DOHH2 (cell line): ENCODE data around the gene DLG5.

Experiments
- H3F3A ChIP-seq: fragments of 200-600 bp; sonication (generic), shearing (Covaris generic); 2 replicates; pipeline ENCODE4 v1.6.0; 2016; ENCODE audit warnings: antibody characterized with exemption, mild to moderate bottlenecking; ENCODE audit not compliant: control insufficient read depth, insufficient read depth
- H3K27ac ChIP-seq: fragments of 200-600 bp; sonication (generic); 2 replicates; pipeline ENCODE4 v1.5.1; 2014; ENCODE audit warnings: low read depth, mild to moderate bottlenecking, low read length, moderate library complexity
- H3K27me3 ChIP-seq: fragments of 200-600 bp; sonication (generic); 2 replicates; pipeline ENCODE4 v1.6.1; 2014; ENCODE audit warnings: mild to moderate bottlenecking, low read length, mixed read lengths; ENCODE audit not compliant: control insufficient read depth
- H3K36me3 ChIP-seq: fragments of 200-600 bp; sonication (generic); 2 replicates; pipeline ENCODE4 v1.6.1; 2014; ENCODE audit warnings: mild to moderate bottlenecking, low read length, moderate library complexity, mixed read lengths; ENCODE audit not compliant: control insufficient read depth
- H3K4me1 ChIP-seq: fragments of 200-600 bp; sonication (generic); 2 replicates; pipeline ENCODE4 v1.6.1; 2014; ENCODE audit warnings: mild to moderate bottlenecking, low read length, mixed read lengths; ENCODE audit not compliant: control insufficient read depth
- H3K4me2 ChIP-seq: fragments of 200-600 bp; sonication (generic); 2 replicates; pipeline ENCODE4 v1.6.0; 2014; ENCODE audit warnings: mild to moderate bottlenecking, low read length, moderate library complexity
- H3K4me3 ChIP-seq: fragments of 200-600 bp; sonication (generic); 2 replicates; pipeline ENCODE4 v1.5.1; 2014; ENCODE audit warnings: mild to moderate bottlenecking, low read length, mixed read lengths
- H3K79me2 ChIP-seq: fragments of 200-600 bp; sonication (generic); 2 replicates; pipeline ENCODE4 v1.6.1; 2014; ENCODE audit warnings: mild to moderate bottlenecking, low read length, mixed read lengths; ENCODE audit not compliant: control insufficient read depth
- H3K9me2 ChIP-seq: fragments of 200-600 bp; sonication (generic); replicated peaks from 2 replicates; pipeline ENCODE4 v1.6.1; 2014; ENCODE audit warnings: mild to moderate bottlenecking, low read length, mixed read lengths; ENCODE audit not compliant: control insufficient read depth
- H3K9me3 ChIP-seq: fragments of 200-600 bp; sonication (generic); 2 replicates; pipeline ENCODE4 v1.6.1; 2014; ENCODE audit warnings: antibody characterized with exemption, low read length, mixed read lengths; ENCODE audit not compliant: control insufficient read depth, insufficient read depth
- H4K20me1 ChIP-seq: fragments of 200-600 bp; sonication (generic); 2 replicates; pipeline ENCODE4 v1.6.0; 2014; ENCODE audit warnings: low read depth, mild to moderate bottlenecking, antibody characterized with exemption, low read length, moderate library complexity; ENCODE audit not compliant: control insufficient read depth, insufficient read depth
- CTCF ChIP-seq: fragments of 200-600 bp; sonication (generic); IDR thresholded peaks from one replicate; pipeline ENCODE4 v1.5.1; 2014; ENCODE audit warnings: antibody characterized with exemption, mild to moderate bottlenecking, low read depth, low read length; ENCODE audit not compliant: poor library complexity, severe bottlenecking
- EZH2phosphoT487 ChIP-seq: fragments of 200-600 bp; sonication (generic); IDR thresholded peaks from 2 replicates; pipeline ENCODE4 v1.6.1; 2017; ENCODE audit warnings: borderline replicate concordance, mild to moderate bottlenecking, antibody characterized with exemption, low read length, moderate library complexity, mixed read lengths

DLG5 gene

GRCh38 chr10:77771450-77771849, 155.1 kb downstream of the DLG5 start:
- Histone ChIP-seq H3K9me3 (peaks cover 3% of the 10 kb centered on the region), H3K36me3 (no peaks in the 10 kb centered on the region), H4K20me1 (no peaks in the 10 kb centered on the region), H3F3A (no peaks in the 10 kb centered on the region), H3K27ac (no peak overlapping the region), H3K9me2 (no peaks in the 10 kb centered on the region), H3K79me2 (no peaks in the 10 kb centered on the region), H3K27me3 (peaks cover 7% of the 10 kb centered on the region), H3K4me3 (no peak overlapping the region), H3K4me1 (no peaks in the 10 kb centered on the region), H3K4me2 (no peak overlapping the region)
- TF ChIP-seq EZH2phosphoT487 (no peak), CTCF (no peak)

GRCh38 chr10:77770868-77771175, 155.7 kb downstream of the DLG5 start:
- TF ChIP-seq EZH2phosphoT487: no peak
- no peak for TF ChIP-seq CTCF
- H3K36me3 ChIP-seq: no peaks in the 10 kb centered on the region
- no peaks in the 10 kb centered on the region for H3F3A ChIP-seq
- no peaks in the 10 kb centered on the region for H3K4me1 ChIP-seq
- no peaks in the 10 kb centered on the region for H3K9me3 ChIP-seq
- H3K79me2 ChIP-seq: no peaks in the 10 kb centered on the region
- no peak overlapping the region for H3K27ac ChIP-seq
- H4K20me1 ChIP-seq: no peaks in the 10 kb centered on the region
- peaks cover 7% of the 10 kb centered on the region for H3K27me3 ChIP-seq
- no peak overlapping the region for H3K4me2 ChIP-seq
- no peaks in the 10 kb centered on the region for H3K9me2 ChIP-seq
- H3K4me3 ChIP-seq: no peak overlapping the region

GRCh38 chr10:77770081-77770867, 156.3 kb downstream of the DLG5 start:
- H3K27ac ChIP-seq: no peak overlapping the region
- H3K9me3 ChIP-seq: no peaks in the 10 kb centered on the region
- H3K79me2 ChIP-seq: no peaks in the 10 kb centered on the region

More at GRCh38 chr10:77770081-77770867, 156.3 kb downstream of the DLG5 start:
- no peak overlapping the region for H3K4me3 ChIP-seq
- H3K36me3 ChIP-seq: no peaks in the 10 kb centered on the region
- no peaks in the 10 kb centered on the region for H4K20me1 ChIP-seq
- H3F3A ChIP-seq: no peaks in the 10 kb centered on the region
- no peaks in the 10 kb centered on the region for H3K9me2 ChIP-seq
- H3K4me1 ChIP-seq: no peaks in the 10 kb centered on the region
- peaks cover 7% of the 10 kb centered on the region for H3K27me3 ChIP-seq
- no peak for TF ChIP-seq CTCF
- no peak for TF ChIP-seq EZH2phosphoT487
- no peak overlapping the region for H3K4me2 ChIP-seq
